ENCODE data around the gene GLI3.

Gene GLI3

GRCh38 chr7:42143711-42144600 is 93.1 kb downstream of the GLI3 start:
- no peak for TF ChIP-seq FOXA1 (IDR thresholded peaks at IDR 0.05)
- TF ChIP-seq ARNT (IDR thresholded peaks at IDR 0.05): no peak
- TF ChIP-seq FOXM1 (IDR thresholded peaks at IDR 0.05; ENCODE audit: borderline replicate concordance): no peak
- TF ChIP-seq TARDBP (IDR thresholded peaks at IDR 0.05): no peak
- no peak for TF ChIP-seq FOXK2 (IDR thresholded peaks at IDR 0.05)
- no peak for DNase-seq (ENCODE audit: extremely low spot score)
- CTCF ChIA-PET: interaction anchor here (0.5 kb wide), 1 partner anchor 9 kb away, joined by 3 read pairs; no protein-coding TSS in a partner anchor
- POLR2A ChIA-PET: interaction anchor here (0.6 to 1.2 kb wide), 2 partner anchors 9 to 162 kb away, joined by 3 to 4 read pairs; no protein-coding TSS in a partner anchor

DNA sequence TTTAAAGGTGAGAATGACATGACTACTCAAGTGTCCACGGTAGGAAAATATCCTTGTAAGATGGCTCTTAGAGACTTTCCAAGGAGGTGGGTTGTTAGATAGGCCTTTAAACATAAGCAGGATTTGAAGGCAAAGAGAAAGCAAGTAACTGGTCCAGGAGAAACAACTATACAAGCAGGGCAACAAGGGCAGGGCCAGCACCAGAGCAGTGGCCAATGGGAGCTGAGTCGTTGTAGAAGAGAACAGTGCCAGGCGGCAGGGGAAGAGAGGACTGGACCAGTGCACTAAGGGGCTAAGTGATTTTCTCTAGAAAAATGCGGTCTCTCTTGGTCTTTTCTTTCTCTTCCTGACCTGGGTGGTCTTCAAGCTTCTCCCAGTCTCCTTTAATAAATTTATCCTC is 94.9 kb downstream of the GLI3 start:
- TF ChIP-seq, protein P1, sequence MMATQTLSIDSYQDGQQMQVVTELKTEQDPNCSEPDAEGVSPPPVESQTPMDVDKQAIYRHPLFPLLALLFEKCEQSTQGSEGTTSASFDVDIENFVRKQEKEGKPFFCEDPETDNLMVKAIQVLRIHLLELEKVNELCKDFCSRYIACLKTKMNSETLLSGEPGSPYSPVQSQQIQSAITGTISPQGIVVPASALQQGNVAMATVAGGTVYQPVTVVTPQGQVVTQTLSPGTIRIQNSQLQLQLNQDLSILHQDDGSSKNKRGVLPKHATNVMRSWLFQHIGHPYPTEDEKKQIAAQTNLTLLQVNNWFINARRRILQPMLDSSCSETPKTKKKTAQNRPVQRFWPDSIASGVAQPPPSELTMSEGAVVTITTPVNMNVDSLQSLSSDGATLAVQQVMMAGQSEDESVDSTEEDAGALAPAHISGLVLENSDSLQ (IDR thresholded peaks at IDR 0.05): no peak
- TF ChIP-seq L3MBTL2 (conservative IDR thresholded peaks at IDR 0.05) (no peak), LEF1 (IDR thresholded peaks at IDR 0.05; ENCODE audit: borderline replicate concordance) (no peak), FOXA1 (IDR thresholded peaks at IDR 0.05) (no peak), ARNT (IDR thresholded peaks at IDR 0.05) (no peak), HDGF (IDR thresholded peaks at IDR 0.05; ENCODE audit: borderline replicate concordance) (no peak), ELF4 (IDR thresholded peaks at IDR 0.05) (no peak), FOXM1 (IDR thresholded peaks at IDR 0.05; ENCODE audit: borderline replicate concordance) (no peak), FOXK2 (IDR thresholded peaks at IDR 0.05) (no peak), SP1 (IDR thresholded peaks at IDR 0.05) (no peak), NFRKB (IDR thresholded peaks at IDR 0.05) (no peak), SUZ12 (IDR thresholded peaks at IDR 0.05) (no peak), BHLHE40 (IDR thresholded peaks at IDR 0.05; ENCODE audit: borderline replicate concordance) (no peak), TARDBP (IDR thresholded peaks at IDR 0.05) (no peak), CTBP1 (IDR thresholded peaks at IDR 0.05; ENCODE audit: borderline replicate concordance) (no peak), ZNF384 (IDR thresholded peaks at IDR 0.05) (no peak)
- no peak for DNase-seq (ENCODE audit: extremely low spot score)
- ChIA-PET POLR2A (no interaction called here), CTCF (no interaction called here)

DNA sequence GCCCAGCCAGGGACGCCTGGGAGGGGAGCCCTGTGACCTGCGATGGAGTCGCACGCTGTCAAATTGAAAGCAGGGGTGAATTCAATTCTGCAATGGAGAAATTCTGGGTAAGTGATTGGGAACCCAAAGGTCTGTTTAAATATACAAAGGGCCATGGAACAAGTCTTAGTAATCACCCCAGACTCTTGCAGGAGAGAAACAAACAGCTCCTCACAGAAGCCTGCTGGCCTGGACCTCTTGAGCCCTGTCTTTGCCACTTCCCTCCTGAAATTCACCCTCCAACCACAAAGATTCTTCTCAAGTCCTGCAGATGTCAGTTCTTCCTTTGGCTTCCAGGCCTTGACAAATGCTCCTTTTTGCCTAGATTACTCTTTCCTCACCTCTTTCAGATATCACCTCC is 97.3 kb downstream of the GLI3 start:
- ChIA-PET POLR2A (interaction anchor here (1.6 kb wide), 1 partner anchor 13 kb away, joined by 6 read pairs; no protein-coding TSS in a partner anchor), CTCF (no interaction called here)
- DNase-seq (ENCODE audit: extremely low spot score): no peak
- TF ChIP-seq ARNT (IDR thresholded peaks at IDR 0.05): no peak
- no peak for TF ChIP-seq SP1 (IDR thresholded peaks at IDR 0.05)
- TF ChIP-seq FOXM1 (IDR thresholded peaks at IDR 0.05; ENCODE audit: borderline replicate concordance): no peak
- no peak for TF ChIP-seq CTBP1 (IDR thresholded peaks at IDR 0.05; ENCODE audit: borderline replicate concordance)
- no peak for TF ChIP-seq FOXK2 (IDR thresholded peaks at IDR 0.05)
- no peak for TF ChIP-seq ELF4 (IDR thresholded peaks at IDR 0.05)
- TF ChIP-seq NFRKB (IDR thresholded peaks at IDR 0.05): no peak
- TF ChIP-seq ZNF384 (IDR thresholded peaks at IDR 0.05): no peak
- no peak for TF ChIP-seq TARDBP (IDR thresholded peaks at IDR 0.05)
- no peak for TF ChIP-seq BHLHE40 (IDR thresholded peaks at IDR 0.05; ENCODE audit: borderline replicate concordance)
- TF ChIP-seq FOXA1 (IDR thresholded peaks at IDR 0.05): no peak
- no peak for TF ChIP-seq SUZ12 (IDR thresholded peaks at IDR 0.05)
- TF ChIP-seq HDGF (IDR thresholded peaks at IDR 0.05; ENCODE audit: borderline replicate concordance): no peak
- no peak for TF ChIP-seq LEF1 (IDR thresholded peaks at IDR 0.05; ENCODE audit: borderline replicate concordance)
- no peak for TF ChIP-seq L3MBTL2 (conservative IDR thresholded peaks at IDR 0.05)
- TF ChIP-seq, protein P1 (IDR thresholded peaks at IDR 0.05): no peak

DNA sequence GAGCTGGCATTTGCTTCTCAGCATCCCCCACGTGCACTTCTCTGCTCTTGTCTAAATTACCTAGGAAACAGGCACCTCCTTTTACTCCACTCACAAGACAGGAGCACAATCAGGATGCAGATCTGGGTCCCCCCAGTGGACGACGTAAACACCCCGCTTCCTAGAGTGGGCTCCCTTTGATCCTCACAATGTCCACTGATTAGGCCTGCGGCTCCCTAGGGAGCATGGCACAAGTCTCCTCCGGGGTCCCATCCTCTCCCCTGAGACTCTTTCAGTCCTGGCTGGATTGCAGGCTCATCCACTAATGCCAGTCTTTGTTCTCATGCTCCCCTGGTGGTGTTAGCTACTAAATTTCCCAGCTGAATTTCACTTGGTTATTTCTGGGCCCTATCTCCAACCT is 98.3 kb downstream of the GLI3 start:
- CTCF ChIA-PET: interaction anchor here (0.6 kb wide), 1 partner anchor 65 kb away, joined by 3 read pairs; no protein-coding TSS in a partner anchor
- no peak for TF ChIP-seq TARDBP (IDR thresholded peaks at IDR 0.05)
- no peak for TF ChIP-seq SP1 (IDR thresholded peaks at IDR 0.05)
- no peak for TF ChIP-seq HDGF (IDR thresholded peaks at IDR 0.05; ENCODE audit: borderline replicate concordance)
- no peak for DNase-seq (ENCODE audit: extremely low spot score)
- POLR2A ChIA-PET: no interaction called here

GRCh38 chr7:42137941-42138340 is 99.1 kb downstream of the GLI3 start:
- no peak for DNase-seq (ENCODE audit: extremely low spot score)
- CTCF ChIA-PET: no interaction called here

DNA sequence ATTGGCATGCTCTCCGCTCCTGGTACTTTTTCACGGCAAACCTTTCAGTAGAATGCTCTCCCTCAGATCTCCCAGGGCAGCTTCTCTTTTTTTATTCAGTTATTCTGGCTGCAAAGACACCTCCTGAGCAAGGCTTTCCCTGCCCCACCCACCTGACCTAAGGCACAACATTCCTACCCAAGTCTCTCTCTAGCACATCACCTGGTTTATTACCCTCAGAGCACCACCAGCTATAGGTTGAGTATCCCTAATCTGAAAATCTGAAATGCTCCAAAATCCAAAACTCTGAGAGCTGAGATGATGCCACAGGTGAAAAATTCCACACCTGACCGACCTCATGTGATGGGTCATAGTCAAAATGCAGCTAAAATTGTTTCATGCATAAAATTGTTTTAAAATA is 99.6 kb downstream of the GLI3 start:
- ChIA-PET CTCF (no interaction called here), POLR2A (no interaction called here)
- TF ChIP-seq LEF1 (IDR thresholded peaks at IDR 0.05; ENCODE audit: borderline replicate concordance): no peak
- TF ChIP-seq FOXM1 (IDR thresholded peaks at IDR 0.05; ENCODE audit: borderline replicate concordance): no peak
- TF ChIP-seq HDGF (IDR thresholded peaks at IDR 0.05; ENCODE audit: borderline replicate concordance): no peak
- TF ChIP-seq FOXK2 (IDR thresholded peaks at IDR 0.05): no peak
- TF ChIP-seq FOXA1 (IDR thresholded peaks at IDR 0.05): no peak
- no peak for TF ChIP-seq ELF4 (IDR thresholded peaks at IDR 0.05)
- TF ChIP-seq TARDBP (IDR thresholded peaks at IDR 0.05): no peak
- TF ChIP-seq, protein P1 (IDR thresholded peaks at IDR 0.05): no peak
- no peak for TF ChIP-seq L3MBTL2 (conservative IDR thresholded peaks at IDR 0.05)
- TF ChIP-seq ARNT (IDR thresholded peaks at IDR 0.05): no peak
- no peak for TF ChIP-seq NFRKB (IDR thresholded peaks at IDR 0.05)
- no peak for DNase-seq (ENCODE audit: extremely low spot score)

More at GRCh38 chr7:42137941-42138340, 99.1 kb downstream of the GLI3 start:
- POLR2A ChIA-PET: no interaction called here
- TF ChIP-seq, protein P1 (IDR thresholded peaks at IDR 0.05): no peak
- TF ChIP-seq LEF1 (IDR thresholded peaks at IDR 0.05; ENCODE audit: borderline replicate concordance) (no peak), L3MBTL2 (conservative IDR thresholded peaks at IDR 0.05) (no peak), CTBP1 (IDR thresholded peaks at IDR 0.05; ENCODE audit: borderline replicate concordance) (no peak), ZNF384 (IDR thresholded peaks at IDR 0.05) (no peak), SP1 (IDR thresholded peaks at IDR 0.05) (no peak), HDGF (IDR thresholded peaks at IDR 0.05; ENCODE audit: borderline replicate concordance) (no peak), FOXA1 (IDR thresholded peaks at IDR 0.05) (no peak)
